COLO668 (cell line): ENCODE data around the gene OTUD1.
"Not testable (repeated sequence)": the region's sequence is repeated elsewhere in the genome, so short reads cannot be mapped to it uniquely, and the experiment has no call there.

Source experiments
- DNase-seq: peaks from one replicate; lab custom pipeline; 2025; ENCODE audit not compliant: unreplicated experiment; lab: John Stamatoyannopoulos, UW

The OTUD1 gene, protein sequence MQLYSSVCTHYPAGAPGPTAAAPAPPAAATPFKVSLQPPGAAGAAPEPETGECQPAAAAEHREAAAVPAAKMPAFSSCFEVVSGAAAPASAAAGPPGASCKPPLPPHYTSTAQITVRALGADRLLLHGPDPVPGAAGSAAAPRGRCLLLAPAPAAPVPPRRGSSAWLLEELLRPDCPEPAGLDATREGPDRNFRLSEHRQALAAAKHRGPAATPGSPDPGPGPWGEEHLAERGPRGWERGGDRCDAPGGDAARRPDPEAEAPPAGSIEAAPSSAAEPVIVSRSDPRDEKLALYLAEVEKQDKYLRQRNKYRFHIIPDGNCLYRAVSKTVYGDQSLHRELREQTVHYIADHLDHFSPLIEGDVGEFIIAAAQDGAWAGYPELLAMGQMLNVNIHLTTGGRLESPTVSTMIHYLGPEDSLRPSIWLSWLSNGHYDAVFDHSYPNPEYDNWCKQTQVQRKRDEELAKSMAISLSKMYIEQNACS

DNA sequence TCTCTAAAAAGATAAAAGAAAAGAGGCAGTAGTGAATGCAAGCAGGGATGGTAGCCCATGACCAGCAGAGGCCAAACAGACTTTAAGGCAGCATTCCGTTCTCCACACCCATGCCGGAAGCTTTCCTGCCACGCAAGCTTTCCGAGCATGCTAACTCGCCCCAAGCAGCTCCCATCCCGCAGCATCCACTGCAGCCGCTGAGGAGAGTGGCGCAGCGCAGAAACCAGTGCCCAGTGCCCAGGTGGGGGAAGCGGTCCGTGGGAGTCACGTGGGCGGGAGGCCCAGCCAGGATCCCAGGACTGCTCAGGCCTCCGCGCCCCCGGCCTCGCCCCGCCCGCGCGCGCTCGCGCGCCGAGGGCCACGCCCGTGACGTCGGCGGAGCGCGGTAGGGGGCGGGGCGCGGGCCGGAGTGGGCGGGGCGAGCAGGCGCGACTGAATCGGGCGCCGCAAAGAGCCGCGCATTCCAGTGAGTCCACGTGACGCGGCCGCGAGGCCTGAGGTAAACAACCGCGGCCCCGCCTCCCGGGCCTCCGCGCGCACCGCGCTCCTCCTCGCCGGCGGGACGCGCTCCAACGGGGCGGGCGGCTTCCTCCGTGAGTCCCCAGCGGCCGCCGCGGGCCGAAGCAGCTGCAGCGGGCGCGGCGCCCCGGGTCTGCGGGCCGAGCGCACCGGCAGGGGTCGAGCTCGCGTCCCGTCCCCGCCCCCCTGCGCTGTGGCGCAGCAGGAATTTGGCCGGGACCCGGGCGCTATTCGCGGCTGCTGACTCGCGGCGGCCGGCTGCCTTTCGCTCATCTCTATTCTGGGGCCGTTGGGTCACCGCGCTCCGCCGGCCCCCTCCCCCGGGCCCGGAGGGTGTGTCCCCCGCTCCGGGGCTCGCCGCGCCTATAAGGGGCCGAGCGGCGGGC, at the start of gene OTUD1:
Gene OTUD1, plus strand, starts transcription at position 529 of the 905 bp plus-strand sequence. CDS start 383 bp downstream, outside the sequence.
- peak; percentile 91 for DNase-seq

GRCh38 chr10:23390408-23390807, 48.5 kb upstream of the OTUD1 start:
- DNase-seq = not testable (repeated sequence)

DNA sequence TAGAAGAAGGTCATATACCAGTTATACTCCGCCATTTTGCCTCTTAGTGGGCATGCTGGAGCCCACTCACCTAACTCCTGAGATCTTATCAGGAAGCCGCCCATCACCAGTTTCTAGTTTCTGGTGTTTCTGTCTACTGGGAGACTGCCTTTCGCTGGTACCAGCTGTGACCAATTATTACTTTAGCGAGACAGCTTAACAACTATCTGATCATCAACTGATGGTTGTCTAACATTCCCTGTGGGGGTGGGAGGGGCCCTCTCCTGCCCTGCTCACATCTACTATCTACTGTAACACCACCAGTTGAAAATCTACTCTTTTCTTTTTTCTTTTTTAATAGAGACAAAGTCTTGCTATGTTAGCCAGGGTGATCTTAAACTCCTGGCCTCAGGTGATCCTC, 48.1 kb upstream of the OTUD1 start:
- DNase-seq = no peak

DNA sequence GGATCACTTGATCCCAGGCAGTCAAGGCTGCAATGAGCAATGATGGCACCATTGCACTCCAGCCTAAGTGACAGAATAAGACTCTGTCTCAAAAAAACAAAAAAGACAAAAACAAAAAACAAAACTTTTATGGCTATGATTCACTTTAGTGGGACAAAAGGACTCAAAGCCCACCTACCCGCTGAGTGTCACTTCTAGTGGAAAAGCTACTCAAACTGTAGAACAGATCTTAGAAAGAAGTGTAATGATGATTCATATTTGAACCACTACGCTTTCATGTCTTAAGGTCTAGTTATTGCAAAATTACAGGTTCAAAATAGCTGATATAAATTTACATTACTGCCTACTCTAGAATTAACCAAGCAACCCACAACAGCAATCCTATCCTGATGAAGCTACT, 47.1 kb upstream of the OTUD1 start:
- no peak for DNase-seq

GRCh38 chr10:23395017-23395416, 43.9 kb upstream of the OTUD1 start:
- DNase-seq = no peak

GRCh38 chr10:23396695-23397094, 42.2 kb upstream of the OTUD1 start:
- no peak for DNase-seq

DNA sequence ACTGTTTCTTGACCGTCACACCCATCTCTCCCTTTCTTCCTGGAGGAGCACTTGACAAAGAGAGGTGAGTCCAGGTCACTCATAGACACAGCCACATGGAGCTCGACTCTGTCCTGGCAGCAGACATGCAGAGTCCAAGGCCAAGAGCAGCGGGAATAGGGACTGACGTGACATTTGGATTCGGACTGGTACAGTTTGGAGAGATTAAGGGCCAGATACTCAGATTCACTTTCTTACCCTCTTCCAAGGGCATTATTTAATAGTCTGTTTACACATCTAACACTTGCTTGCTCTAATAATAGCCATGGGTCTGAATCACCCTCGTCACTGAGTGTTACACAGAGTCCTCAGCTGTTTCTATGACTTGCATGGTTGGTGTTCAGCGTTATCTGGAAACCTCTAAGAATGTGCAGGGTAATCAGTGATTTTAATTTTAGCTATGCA, 39.2 kb upstream of the OTUD1 start:
- no peak for DNase-seq

DNA sequence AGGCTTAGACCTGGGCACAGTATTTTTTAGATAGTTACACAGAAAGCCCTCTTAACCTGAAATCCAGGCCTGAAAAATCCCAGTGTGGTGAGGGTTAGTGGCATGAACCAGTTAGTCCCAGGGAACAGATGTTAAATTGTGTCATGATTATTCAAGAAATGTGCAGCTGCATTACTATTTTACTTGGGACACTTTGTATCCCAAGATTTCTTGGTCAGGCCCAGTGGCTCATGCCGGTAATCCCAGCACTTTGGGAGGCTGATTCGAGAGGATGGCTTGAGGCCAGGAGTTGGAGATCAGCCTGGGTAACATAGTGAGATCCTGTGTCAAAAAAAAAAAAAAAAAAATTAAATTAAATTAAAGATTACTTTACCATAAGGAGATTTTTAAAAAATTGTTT, 36.0 kb upstream of the OTUD1 start:
- DNase-seq = no peak

GRCh38 chr10:23403278-23403677, 35.6 kb upstream of the OTUD1 start:
- no peak for DNase-seq

- DNase-seq = no peak
Observed at GRCh38 chr10:23403719-23404118, 35.2 kb upstream of the OTUD1 start.

DNA sequence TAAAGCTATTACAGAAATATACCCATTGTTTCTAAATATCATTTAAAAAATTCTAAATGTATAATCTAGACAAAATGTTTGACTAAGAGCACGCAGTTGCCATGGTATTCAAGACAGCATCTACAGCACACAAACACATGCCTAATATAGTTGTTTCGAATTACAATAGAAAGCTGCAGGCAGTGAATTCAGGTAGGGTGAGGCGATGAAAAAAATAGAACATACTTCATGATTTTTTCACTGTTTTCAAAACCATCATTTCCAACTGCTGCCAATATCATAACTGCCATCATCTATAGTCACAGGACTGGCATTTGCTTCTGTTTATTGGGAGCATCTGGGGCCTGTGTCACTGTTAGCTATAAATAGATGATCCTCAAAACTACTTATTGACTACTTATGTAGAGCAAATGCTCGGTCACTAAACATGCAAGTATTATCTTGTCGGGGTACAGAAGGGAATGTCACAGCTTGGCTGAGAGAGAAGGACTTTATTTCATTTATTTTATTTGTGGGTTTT, 34.4 kb upstream of the OTUD1 start:
- no peak for DNase-seq

- DNase-seq = no peak
Observed at GRCh38 chr10:23405540-23405939, 33.3 kb upstream of the OTUD1 start.

DNA sequence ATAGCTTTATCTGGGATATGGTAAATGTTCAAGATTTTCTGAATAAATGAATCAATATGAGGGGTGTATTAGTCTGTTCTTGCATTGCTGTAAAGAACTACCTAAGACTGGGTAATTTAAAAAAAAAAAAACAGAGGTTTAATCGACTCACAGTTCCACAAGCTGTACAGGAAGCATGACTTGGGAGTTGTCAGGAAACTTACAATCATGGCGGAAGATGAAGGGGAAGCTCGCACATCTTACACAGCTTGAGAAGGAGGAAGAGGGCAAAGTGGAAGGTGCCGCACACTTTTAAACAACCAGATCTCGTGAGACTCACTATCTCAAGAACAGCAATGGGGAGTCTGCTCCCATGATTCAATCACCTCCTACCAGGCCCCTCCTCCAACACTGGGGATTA, 32.5 kb upstream of the OTUD1 start:
- DNase-seq = no peak

GRCh38 chr10:23408330-23408976, 30.4 kb upstream of the OTUD1 start:
- DNase-seq = no peak

DNA sequence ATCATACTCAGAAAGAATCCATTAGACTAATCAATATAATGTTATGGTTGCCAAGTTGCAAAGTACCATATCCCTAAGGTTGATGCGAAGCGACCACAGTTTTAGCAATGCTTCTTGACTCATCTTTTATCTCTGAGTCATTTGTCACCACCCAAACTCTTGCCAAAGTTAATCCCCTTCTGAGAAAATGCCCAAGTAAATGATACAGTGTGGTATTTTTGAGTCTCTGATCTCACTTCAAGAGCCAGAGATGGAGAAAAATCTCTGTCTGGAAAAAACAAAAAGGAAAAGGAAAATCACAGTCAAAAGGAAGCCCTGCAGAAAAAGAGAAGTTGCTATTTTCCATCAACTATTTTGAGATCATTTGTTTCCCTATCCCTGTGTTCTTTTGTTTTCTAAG, 26.7 kb upstream of the OTUD1 start:
- DNase-seq = no peak

- DNase-seq = no peak
Observed at GRCh38 chr10:23413629-23414089, 25.2 kb upstream of the OTUD1 start.

- no peak for DNase-seq
Observed at GRCh38 chr10:23414658-23415057, 24.2 kb upstream of the OTUD1 start.

DNA sequence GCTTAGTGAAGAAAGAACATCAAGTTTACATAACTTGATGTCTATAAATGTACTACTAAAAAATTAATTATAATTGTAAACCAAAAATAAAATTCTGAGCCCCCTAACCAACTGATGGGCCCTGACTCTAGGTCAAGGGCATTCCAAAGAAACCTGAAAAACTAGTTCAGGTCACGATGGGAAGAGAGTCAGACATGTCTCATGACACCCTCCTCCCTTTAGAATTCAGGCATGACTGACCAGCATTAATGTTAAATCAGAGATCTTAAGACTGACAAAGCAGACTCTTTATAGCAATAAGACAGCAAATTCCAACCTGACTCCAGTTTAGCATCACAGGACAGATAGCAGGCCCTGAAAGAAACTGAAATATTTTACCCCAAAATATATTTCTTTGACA, 21.6 kb upstream of the OTUD1 start:
- no peak for DNase-seq

GRCh38 chr10:23418051-23418681, 20.7 kb upstream of the OTUD1 start:
- no peak for DNase-seq

- no peak for DNase-seq
Observed at GRCh38 chr10:23419201-23419600, 19.7 kb upstream of the OTUD1 start.
